Measurements from ENCODE around the gene AFMID.

GRCh38 chr17:78164748-78165607, 22.2 kb upstream of the AFMID start:
- TF ChIP-seq, protein P1, sequence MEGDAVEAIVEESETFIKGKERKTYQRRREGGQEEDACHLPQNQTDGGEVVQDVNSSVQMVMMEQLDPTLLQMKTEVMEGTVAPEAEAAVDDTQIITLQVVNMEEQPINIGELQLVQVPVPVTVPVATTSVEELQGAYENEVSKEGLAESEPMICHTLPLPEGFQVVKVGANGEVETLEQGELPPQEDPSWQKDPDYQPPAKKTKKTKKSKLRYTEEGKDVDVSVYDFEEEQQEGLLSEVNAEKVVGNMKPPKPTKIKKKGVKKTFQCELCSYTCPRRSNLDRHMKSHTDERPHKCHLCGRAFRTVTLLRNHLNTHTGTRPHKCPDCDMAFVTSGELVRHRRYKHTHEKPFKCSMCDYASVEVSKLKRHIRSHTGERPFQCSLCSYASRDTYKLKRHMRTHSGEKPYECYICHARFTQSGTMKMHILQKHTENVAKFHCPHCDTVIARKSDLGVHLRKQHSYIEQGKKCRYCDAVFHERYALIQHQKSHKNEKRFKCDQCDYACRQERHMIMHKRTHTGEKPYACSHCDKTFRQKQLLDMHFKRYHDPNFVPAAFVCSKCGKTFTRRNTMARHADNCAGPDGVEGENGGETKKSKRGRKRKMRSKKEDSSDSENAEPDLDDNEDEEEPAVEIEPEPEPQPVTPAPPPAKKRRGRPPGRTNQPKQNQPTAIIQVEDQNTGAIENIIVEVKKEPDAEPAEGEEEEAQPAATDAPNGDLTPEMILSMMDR (IDR thresholded peaks at IDR 0.05 in 4 of 5, conservative IDR thresholded peaks at IDR 0.05 in 1 of 5) = no peak
- TF ChIP-seq POLR2A (IDR thresholded peaks at IDR 0.05) = no peak
